Measurements from ENCODE around the gene HOXB5. TPM values are rescaled to one million over a fixed set of nuclear protein-coding genes. Genes with fewer than 3 reads are reported as not detected.

HOXB5 gene
- total RNA-seq, 1 experiment from 2014 or later: 0.95 TPM

DNA sequence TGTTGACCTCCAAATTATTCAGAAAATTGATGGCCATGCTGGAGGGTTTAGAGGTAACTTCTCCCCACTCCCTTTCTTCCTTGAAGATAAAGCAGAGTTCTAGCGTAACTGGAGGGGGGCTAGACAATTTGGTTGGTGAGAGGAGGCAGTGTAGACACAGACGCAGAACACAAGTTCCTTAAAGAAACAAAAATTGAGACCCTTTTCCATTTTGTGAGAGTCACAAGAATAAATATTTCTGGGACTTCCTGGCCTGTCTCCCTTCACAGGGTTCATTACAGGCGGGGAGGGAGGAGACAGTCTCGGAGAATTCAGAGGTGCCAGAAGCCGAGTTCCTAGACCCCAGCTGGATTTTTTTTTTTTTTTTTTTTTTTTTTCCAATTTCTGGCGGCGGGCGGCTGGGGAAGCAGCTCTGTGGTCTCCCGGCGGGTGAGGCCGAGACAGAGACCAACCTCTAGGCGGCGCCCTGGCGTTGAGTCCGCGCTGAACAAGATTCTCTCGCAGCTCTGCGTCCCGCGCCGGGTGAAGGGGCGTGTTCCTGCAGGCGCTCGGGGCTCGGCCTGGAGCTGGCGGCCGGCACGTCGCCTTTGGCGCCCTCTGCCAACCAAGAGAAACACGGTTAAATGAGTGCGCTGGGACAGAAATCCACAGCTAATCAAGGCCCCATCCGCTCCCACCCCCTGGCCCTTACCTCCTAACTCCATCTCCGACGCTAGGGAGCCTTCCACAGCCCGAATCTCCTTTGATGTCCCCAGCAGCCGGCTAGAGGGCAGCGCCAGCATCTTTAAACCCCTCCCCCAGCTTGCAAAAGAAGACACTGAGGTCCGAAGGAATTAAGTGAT, 42.8 kb upstream of the HOXB5 start:
- TF ChIP-seq CTCF (conservative IDR thresholded peaks at IDR 0.05; ENCODE audit: low read depth, low read length) (peak; percentile 81), EZH2 (IDR thresholded peaks at IDR 0.05; ENCODE audit: low read length, unreplicated experiment) (no peak)
- no peaks in the 10 kb centered on the region for H3K79me2 ChIP-seq (ENCODE audit: low read length)
- CTCF ChIA-PET: interaction anchor here (0.6 to 1.2 kb wide), 19 partner anchors 10 to 460 kb away, joined by 3 to 26 read pairs (median 3); partner anchors contain the start of gene HOXB9
- peak overlapping the region; percentile 60 for H3K4me2 ChIP-seq (ENCODE audit: low read length)
- H3K36me3 ChIP-seq (ENCODE audit: low read depth, low read length): no peaks in the 10 kb centered on the region
- POLR2A ChIA-PET (ENCODE audit: unreplicated experiment): interaction anchor here (0.6 to 0.7 kb wide), 2 partner anchors 13 to 40 kb away, joined by 23 to 24 read pairs; no protein-coding TSS in a partner anchor
- BruUV-seq (replicated peaks): no TSS peak
- peaks cover 13% of the 10 kb centered on the region; the same call in 1 of the 2 replicates for H3K4me1 ChIP-seq (ENCODE audit: insufficient read depth, low read length)
- no peaks in the 10 kb centered on the region for H3K9me2 ChIP-seq (replicated peaks; ENCODE audit: low read length)
- no peaks in the 10 kb centered on the region for H3K9me3 ChIP-seq (ENCODE audit: low read length)
- H3F3A ChIP-seq (ENCODE audit: low read length, unreplicated experiment): no peaks in the 10 kb centered on the region
- no peak overlapping the region for H3K9ac ChIP-seq (ENCODE audit: low read length)
- H4K20me1 ChIP-seq (ENCODE audit: low read length): no peaks in the 10 kb centered on the region
- no peak overlapping the region for H3K27ac ChIP-seq (ENCODE audit: low read length)
- ATAC-seq (peak; percentile 85), DNase-seq (peak; percentile 84)
- intact Hi-C loops (cut with micrococcal nuclease): no loop called here
- peak overlapping the region; percentile 25; the same call in 1 of the 2 replicates for H3K4me3 ChIP-seq (ENCODE audit: low read length)
- H3K27me3 ChIP-seq (ENCODE audit: low read length): peaks cover 9% of the 10 kb centered on the region
- H2AFZ ChIP-seq (ENCODE audit: low read length): peak overlapping the region; percentile 67

GRCh38 chr17:48634493-48635208, 41.1 kb upstream of the HOXB5 start:
- DNase-seq: no peak
- Histone ChIP-seq H3K9me2 (replicated peaks; ENCODE audit: low read length) (no peaks in the 10 kb centered on the region), H3K36me3 (ENCODE audit: low read depth, low read length) (no peaks in the 10 kb centered on the region), H3K4me3 (ENCODE audit: low read length) (no peak overlapping the region), H3K9me3 (ENCODE audit: low read length) (no peaks in the 10 kb centered on the region), H3K79me2 (ENCODE audit: low read length) (no peaks in the 10 kb centered on the region), H3K4me2 (ENCODE audit: low read length) (no peak overlapping the region), H3K4me1 (ENCODE audit: insufficient read depth, low read length) (peaks cover 13% of the 10 kb centered on the region; the same call in 1 of the 2 replicates), H3K27me3 (ENCODE audit: low read length) (peaks cover 26% of the 10 kb centered on the region), H2AFZ (ENCODE audit: low read length) (no peak overlapping the region), H3F3A (ENCODE audit: low read length, unreplicated experiment) (no peaks in the 10 kb centered on the region), H3K27ac (ENCODE audit: low read length) (no peak overlapping the region), H3K9ac (ENCODE audit: low read length) (no peak overlapping the region), H4K20me1 (ENCODE audit: low read length) (no peaks in the 10 kb centered on the region)
- TF ChIP-seq EZH2phosphoT487 (IDR thresholded peaks at IDR 0.05; ENCODE audit: borderline replicate concordance, low read length) (no peak), CTCF (conservative IDR thresholded peaks at IDR 0.05; ENCODE audit: low read depth, low read length) (no peak), EZH2 (IDR thresholded peaks at IDR 0.05; ENCODE audit: low read length, unreplicated experiment) (no peak)
- ChIA-PET POLR2A (ENCODE audit: unreplicated experiment) (no interaction called here), CTCF (no interaction called here)
- no TSS peak for BruUV-seq (replicated peaks)
- no peak for ATAC-seq
- intact Hi-C loops (cut with micrococcal nuclease): no loop called here

Measured in PC-3 (cell line).